ENCODE results near the gene SPIN1.

The SPIN1 gene

DNA sequence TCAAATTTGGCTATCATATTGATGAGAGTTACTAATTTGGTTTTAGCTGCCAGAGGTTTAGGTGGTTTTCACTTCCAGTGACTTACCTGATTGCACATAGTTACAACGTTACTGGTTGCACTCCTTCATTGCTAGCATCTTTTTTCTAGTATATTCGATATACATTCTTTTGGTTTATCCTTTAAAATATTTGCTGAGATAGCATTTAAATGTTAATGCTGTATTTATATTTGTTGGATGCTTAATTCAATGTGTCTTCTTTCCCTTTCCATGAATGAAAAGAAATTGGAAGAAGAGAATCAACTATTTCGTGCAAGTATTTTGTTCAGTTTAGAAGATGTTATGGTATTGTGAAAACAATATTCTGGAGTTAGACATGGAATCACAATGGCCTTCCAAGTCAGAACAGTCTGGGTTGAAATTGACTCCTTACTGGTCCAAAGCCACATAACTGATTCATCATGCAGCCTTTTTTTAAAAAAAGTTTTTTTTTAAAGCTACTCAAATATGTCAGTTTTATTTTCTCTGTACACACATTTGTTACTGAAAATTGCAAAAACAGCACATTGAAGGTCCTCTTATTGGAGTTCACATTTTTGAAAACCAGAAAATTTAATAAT lies 2.2 kb downstream of the SPIN1 start:
- no peak for DNase-seq

DNA sequence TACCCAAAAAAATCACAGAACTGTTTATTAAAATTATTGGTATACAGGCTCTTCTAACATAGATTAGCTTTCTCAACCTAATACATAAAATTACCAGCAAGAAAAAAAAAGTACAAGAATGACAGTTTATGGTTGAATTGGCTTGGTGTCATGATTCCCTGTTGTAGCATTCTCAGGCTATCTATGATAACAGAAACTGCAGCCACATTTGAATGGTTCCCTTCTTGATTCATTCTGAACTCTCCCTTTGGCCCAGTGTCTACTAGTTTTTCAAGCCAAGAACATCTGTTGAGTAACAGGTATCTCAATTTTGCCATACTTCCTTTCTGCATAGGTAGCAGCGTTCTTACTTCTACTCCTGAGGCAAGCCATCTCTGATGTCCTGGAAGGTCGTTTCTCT lies 3.0 kb downstream of the SPIN1 start:
- DNase-seq: no peak

DNA sequence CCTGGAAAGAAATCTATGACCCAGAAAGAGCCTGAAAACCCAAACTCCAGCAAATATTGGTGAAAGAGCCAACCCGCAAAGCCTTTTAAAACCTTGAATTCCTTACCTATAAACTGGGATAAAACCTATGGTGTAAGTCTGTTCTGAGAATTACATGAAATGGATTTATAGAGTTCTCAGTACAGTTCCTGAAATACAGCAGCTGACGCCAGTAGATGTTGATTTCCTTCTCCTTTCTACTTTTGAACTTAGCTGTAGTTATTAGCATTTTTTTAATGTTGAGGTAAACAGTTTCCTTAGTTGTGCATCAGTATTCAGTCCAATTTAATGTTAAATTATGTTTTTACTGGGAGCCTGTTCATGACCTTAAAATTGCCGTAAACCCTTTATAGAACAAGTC lies 3.7 kb downstream of the SPIN1 start:
- DNase-seq: no peak

DNA sequence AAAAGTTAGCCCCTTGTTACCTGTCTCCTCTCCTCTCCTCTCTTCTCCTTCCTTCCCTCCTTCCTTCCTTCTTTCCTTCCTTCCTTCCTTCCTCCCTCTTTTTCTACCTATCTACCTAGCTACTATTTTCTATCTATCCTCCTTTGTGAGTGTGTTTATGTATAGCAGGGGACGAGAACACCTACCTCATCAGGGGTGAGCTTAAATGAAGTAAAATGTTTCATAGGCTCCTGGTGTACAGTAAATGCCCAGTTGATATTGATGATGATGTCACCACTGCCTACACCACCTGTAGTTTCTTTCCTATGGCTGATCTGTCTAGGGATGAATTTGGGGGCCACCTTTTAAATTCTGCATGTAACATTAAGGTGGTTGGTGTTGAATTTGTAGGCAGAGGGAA lies 4.3 kb downstream of the SPIN1 start:
- DNase-seq: no peak

DNA sequence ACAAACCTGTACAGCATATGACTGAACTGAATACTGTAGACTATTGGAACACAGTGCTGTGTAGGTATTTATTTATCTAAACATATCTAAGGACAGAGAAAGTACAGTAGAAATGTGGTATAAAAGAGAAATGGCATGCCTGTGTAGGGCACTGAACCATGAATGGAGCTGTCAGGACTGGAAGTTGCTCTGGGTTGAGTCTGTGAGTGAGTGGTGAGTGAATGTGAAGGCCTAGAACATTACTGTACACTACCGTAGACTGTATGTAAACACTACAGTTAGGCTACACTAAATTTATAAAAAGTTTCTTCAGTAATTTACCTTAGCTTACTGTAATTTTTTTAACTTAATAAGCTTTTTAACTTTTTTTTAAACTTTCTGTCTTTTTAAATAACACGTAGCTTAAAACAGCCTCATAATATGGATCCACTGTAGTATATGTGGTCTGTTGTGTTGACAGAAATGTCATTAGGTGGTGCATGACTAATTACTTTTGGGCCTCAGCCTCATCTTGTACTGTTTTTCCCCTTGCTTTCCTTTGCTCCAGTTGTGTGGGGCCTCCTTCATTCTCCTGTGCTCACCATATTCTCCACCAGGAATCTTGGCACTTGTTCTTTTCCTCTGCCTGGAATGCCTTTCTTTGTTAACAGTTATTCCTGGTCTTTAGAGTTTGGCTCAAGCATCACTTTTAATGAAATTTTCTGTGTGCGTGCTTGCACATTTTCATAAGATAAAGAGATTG lies 8.8 kb downstream of the SPIN1 start:
- DNase-seq: no peak

DNA sequence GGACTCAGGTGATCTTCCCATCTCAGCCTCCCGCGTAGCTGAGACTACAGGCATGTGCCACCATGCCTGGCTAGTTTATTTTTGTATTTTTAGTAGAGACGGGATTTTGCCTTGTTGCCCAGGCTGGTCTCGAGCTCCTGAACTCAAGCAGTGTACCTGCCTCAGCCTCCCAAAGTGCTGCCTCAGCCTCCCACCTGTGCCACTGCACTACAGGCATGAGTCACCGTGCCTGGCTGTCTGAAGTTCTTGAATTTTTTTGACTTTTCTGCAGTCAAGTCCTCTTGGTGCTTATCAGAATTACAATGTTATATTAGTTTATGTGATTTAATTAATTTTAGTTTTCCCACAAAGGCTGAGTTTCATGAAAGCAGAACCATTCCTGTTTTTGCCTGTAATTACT lies 9.8 kb downstream of the SPIN1 start:
- DNase-seq: no peak

DNA sequence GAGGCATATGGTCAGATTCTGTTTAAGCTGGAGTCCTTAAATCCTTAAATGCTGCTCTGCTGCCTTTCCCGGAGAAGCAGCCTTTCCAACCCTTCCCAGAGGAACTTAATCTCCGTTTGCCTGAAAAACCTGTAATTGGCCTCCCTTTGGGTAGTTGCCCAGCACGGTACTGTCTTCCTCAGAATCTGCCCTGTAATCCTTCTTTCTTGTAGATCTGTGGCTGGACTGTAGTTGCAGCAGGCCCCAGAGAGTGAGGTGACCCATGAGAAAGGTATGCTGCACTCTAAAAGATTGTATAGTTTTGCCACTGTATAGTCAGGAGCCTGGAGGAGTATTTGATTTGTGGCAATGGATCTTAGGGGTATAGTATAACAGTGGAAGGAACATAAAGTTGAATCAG lies 11.7 kb downstream of the SPIN1 start:
- no peak for DNase-seq

DNA sequence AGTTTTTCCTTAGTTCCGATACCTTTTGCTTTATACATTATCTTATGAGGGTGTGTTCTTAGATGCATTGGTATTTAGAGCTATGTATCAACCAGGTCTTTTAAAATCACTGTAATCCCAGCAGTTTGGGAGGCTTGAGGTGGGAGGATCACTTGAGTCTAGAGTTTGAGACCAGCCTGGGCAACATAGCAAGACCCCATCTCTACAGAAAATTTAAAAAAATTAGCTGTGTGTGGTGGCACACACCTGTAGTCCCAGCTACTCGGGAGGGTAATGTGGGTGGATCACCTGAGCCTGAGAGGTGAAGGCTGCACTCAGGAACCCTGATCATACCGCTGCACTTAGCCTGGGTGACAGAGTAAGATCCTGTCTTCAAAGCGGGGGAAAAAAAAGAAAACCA lies 15.1 kb downstream of the SPIN1 start:
- DNase-seq: no peak

DNA sequence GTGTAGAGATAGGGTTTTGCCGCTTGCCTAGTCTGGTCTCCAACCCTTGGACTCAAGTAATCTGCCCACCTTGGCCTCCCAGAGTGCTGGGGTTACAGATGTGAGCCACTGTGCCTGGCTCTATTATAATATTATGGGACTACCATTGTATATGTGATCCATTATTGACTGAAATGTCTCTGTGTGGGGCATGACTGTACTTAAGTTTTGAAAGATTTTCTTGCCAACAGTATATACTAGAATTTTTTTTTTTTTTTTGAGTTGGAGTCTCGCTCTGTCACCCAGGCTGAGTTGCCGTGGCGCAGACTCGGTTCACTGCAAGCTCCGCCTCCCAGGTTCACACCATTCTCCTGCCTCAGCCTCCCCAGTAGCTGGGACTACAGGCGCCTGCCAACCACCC lies 17.8 kb downstream of the SPIN1 start:
- no peak for DNase-seq

DNA sequence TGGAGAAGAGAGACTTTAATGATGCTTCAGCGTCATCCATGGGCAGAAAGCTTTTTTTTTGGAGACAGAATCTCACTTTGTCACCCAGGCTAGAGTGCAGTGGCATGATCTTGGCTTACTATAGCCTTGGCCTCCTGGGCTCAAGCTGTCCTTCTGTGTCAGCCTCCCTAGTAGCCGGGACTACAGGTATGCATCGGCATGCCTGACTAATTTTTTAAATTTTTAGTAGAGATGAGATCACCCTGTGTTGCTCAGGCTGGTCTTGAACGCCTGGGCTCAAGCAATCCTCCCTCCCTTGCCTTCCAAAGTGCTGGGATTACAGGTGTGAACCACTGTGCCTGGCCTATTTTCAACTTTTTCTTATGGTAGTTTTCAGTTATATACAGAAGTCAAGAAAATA lies 23.2 kb downstream of the SPIN1 start:
- DNase-seq: no peak

DNA sequence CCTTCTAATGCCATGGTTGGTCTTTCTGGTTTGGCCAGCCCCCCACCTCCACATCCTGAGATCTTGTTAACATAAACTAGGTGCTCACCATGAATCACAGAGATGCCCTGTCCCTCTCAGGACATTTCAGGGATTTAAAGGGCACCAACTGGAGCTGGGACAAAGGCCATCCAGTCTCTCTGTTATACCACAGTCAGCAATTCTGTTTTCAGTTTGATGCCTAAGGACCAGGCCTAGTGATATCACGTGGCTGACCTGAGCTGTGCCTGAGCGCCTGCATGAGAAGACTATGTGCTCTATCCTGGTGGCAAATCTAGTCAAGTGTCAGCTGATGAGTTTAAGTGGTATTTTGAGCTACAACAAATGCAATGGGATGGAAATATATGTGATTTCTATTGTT lies 26.1 kb downstream of the SPIN1 start:
- DNase-seq: no peak

DNA sequence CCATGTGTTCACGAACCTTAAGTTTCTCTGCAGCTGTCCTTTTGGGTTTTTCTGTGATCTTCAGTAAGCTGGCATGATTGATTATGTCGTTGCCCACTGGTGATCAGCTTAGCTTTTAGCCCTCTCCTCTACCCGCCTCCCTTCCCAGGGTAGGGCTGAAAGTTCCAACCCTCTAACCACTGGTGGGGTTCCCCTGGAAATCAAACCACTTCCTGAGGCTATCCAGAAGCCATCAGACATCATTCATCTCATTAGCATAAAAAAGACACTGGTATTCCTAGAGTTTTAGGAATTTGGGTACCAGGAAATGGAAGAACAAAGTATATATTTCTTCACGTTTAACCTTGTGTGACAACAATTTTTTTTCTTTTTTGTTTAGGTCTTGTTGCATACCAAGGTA lies 29.8 kb downstream of the SPIN1 start:
- DNase-seq: no peak

DNA sequence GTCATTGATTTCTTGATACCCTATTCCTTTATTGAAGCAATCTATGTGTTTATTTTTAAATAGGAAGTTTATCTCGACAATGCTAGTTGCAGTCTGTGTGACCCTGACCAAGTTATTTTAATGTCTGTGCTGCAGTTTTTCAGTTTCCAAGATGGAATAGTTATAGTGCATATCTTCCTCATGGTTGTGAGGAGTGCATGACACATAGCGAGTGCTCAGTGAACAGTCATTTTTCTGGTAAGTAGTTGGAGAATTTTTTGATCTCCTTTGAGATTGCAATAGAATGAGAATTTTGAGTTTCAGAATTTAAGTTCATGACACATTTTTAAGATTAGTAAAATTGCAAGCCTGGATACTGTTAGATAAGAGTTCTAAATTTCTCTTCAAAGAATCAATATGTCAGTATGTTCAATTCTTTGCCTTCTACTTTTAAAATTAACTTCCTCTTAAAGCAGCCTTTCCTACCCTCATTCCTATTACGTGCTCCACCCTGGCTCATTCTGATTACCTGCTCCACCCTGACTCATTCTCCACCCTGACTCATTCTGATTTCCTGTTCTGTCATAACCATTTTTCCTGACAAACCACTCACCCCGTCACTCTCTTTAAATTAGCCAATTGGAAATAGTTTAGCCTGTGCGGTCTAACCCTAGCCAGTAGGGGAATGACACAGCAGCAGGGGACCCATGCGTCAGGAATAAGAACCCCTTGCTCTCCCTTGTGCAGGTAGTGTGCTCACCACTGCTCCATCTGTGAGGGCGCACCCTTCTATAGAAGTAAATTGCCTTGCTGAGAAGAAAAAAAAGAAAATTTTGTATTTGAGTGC lies 30.7 kb downstream of the SPIN1 start:
- DNase-seq: no peak

DNA sequence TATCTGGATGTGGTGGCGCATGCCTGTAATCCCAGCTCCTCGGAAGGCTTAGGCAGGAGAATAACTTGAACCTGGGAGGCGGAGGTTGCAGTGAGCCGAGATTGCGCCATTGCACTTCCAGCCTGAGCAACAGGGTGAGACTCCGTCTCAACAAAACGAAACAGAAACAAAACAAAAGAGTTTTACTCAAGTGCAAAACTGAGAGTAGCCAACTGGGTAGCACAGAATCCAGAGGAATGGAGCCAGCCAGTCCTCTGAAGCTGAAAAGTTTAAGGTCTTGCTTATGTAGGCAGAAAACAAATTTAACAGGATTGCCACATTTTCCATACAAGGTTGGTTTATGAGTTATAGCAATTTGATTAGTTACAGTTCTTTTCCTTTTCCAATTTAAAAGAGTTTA lies 32.0 kb downstream of the SPIN1 start:
- DNase-seq: no peak

DNA sequence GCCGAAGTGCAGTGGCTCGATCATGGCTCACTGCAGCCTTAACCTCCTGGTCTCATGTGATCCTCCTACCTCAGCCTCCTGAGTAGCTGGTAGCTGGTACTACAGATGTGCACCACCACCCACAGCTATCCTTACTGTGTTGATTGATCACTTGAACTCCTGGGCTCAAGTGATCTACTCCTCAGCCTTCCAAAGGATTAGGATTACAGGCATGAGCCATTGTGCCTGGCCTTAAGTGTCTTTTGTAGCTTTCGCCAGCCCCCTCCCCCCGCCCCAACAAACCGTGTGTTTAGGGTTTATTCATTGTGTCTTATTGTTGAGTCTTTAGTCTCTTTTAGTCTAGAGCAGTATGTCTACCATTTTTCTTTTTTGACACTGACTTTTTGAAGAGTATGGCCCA lies 33.1 kb downstream of the SPIN1 start:
- DNase-seq: no peak

DNA sequence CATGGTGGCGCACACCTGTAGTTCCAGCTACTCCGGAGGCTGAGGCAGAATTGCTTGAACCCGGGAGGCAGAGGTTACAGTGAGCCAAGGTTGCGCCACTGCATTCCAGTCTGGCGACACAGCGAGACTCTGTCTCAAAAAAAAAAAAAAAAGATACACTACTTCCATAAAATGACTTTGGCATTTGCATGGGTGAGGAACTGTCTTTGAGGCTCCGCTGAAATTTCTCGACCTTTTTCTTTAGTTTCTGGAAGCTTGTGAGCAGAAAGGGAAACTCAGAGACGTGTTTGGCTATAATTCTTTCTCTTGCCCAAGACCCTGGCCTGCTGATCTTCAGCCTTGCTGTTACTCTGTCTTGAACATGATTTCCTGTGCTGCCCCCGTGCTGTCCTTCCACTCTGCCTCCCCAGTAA lies 37.3 kb downstream of the SPIN1 start:
- no peak for DNase-seq

DNA sequence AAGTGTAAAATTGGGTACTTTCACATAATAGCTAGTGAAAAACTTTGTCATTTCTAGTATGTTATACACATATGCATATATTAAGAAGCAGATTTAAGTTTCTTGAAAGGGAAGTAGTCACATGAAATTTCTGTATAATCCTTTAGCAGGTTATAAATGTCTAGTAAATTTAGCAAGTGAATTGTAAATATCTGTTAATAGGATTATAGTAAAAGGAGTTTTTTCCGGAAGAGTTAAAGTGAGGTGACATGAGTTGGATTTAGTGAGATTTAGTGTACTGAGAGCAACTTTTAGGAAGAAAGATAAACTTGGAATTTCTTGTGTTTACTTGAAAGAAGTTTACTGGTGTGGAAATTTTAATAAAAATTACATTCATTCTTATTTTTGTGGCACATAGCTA lies 38.4 kb downstream of the SPIN1 start:
- DNase-seq: no peak

DNA sequence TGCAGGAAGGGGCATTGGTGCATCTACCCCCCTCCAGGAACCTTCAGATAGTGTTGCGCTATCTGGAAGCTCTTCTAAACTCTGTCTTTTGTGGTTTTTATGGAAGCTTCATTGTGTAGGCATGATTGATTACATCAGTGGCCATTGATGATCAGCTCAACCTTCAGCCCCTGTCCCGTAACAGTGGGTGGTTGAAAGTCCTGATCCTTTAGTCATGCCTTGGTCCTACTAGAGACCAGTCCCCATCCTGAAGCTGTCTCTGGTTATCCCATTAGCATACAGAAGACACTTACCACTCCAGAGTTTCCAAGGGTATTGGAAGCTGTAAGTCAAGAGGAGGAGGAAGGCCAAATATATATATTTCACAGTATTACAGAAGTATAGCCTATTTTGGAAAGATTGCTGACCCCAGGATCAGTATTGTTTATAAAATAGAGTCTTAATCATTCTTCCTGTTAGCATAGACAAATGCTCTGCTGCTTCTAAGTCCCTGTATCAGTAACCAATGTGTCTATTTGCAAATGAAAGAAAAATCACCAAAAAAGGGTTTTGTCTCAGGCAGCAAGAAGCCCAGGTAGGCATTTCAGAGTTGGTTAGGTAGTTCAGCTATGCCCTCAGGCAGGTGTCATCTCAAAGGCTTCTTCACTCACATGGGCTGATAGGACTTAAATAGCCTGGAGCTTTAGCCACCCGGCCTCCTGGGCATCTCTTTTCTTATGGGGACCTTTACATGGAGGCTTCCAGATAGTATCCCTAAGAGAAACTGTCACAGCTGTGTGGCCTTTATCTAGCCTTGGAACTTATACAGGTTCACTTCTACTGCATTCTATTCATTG lies 41.6 kb downstream of the SPIN1 start:
- DNase-seq: no peak

DNA sequence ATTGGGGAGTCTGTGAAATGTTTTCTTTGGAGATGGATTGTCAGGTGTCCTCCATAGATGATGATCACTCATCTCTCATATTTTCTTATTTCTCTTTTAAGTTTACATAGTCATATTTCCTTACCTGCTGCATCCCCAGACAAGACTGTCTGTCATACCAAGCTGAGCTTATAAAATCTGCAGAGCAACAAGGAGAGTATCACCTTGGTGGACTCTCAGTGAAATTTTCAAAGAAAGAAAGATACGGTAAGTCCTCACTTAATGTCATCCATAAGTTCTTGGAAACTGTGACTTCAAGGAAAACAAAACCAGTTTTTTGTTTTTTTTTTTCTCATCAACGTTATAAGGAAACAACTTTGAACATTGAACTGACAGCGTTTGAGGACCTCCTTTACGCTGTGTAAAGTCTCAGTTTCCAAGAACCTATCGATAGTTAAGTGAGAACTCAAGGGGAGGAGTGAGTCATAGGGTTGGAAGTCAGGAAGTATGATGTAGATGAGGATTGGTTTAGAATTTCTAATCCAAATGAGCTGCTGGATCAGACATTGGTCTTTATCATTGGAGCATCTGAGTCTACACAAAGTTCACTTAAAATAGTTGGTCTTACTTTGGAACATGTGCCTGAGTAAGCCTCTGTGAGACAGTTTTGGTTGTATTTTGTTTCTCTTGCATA lies 45.5 kb downstream of the SPIN1 start:
- DNase-seq: no peak

DNA sequence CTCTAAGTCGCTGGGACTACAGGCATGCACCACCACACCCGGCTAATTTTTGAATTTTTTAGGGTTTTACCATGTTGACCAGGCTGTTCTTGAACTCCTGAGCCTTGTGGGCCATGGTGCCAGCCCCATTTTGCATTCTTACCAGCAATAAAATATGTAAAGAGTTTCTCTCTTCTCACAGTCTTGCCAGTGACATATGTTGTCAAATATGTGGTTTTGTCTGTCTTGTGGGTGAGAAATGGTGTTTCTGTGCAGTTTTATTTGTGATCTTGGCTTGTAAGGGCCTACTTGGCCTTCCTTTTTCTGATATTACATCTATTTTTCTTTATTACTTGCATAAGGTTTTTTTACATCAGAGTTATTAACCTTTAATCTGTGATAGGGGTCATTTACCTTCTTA lies 47.1 kb downstream of the SPIN1 start:
- no peak for DNase-seq

DNA sequence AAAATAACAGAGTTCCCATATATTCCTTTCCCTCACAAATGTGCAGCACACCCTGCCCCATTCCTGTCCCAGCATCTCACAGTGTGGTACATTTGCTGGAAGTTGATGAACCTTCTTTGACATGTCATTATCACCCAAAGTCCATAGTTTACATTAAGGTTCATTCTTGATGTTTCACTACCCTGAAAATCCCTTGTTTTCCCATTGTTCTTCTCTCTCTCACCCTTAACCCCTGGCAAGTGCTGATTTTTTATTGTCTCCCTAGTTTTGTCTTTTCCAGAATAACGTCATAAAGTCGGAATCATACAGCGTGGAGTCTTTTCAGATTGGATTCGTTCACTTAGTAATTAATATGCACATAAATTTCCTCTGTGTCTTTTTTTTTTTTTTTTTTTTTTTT lies 48.1 kb downstream of the SPIN1 start:
- DNase-seq: no peak

Measured in retina (tissue), 1 donor.